K562 (cell line): Measurements from ENCODE around the gene CDKN3. TPM values are rescaled to one million over a fixed set of nuclear protein-coding genes. Genes with fewer than 3 reads are reported as not detected.

ENCODE experiments used
- BMI1 ChIP-seq: fragments of 150-350 bp; IDR thresholded peaks from 2 replicates; pipeline ENCODE4 v1.6.1; 2014; ENCODE audit warnings: low read length
- CBX3 ChIP-seq, 2 experiments: IDR thresholded peaks; 1 replicate in 1 of 2; 2 replicates in 1 of 2; pipeline ENCODE4 v1.6.1; 2012; ENCODE audit warnings: inconsistent platforms in 2 of 2, low read length in 2 of 2, borderline replicate concordance in 1 of 2, control low read depth in 1 of 2
- CHD4 ChIP-seq: fragments of 200-600 bp; sonication (generic); IDR thresholded peaks from 3 replicates; pipeline ENCODE4 v1.6.1; 2012; ENCODE audit warnings: low read depth, mild to moderate bottlenecking, mixed read lengths, low read length, inconsistent platforms; ENCODE audit not compliant: insufficient read depth, insufficient replicate concordance, poor library complexity, severe bottlenecking
- DMBX1 ChIP-seq: fragments of 250-450 bp; sonication (Bioruptor Pico); IDR thresholded peaks from 2 replicates; pipeline ENCODE4 v1.8.0; 2022; ENCODE audit warnings: inconsistent platforms, mild to moderate bottlenecking, moderate library complexity, borderline replicate concordance
- ETV1 ChIP-seq: fragments of 450-650 bp; conservative IDR thresholded peaks from 2 replicates; pipeline ENCODE4 v1.6.1; 2016; ENCODE audit warnings: missing genetic modification characterization, control low read depth, low read depth, missing compliant biosample characterization
- HCFC1 ChIP-seq: IDR thresholded peaks from 2 replicates; pipeline ENCODE4 v1.6.1; 2012; ENCODE audit warnings: low read depth, low read length, improper control_type of control experiment
- KLF1 ChIP-seq: fragments of 450-650 bp; IDR thresholded peaks from 2 replicates; pipeline ENCODE4 v1.6.1; 2016; ENCODE audit warnings: missing genetic modification characterization, missing compliant biosample characterization
- L3MBTL2 ChIP-seq: fragments of 450-650 bp; IDR thresholded peaks from 2 replicates; pipeline ENCODE4 v1.6.1; 2016; ENCODE audit warnings: mild to moderate bottlenecking, moderate library complexity
- LEF1 ChIP-seq: fragments of 450-650 bp; IDR thresholded peaks from 2 replicates; pipeline ENCODE4 v1.6.1; 2016; ENCODE audit warnings: mild to moderate bottlenecking
- TBP ChIP-seq: optimal IDR thresholded peaks from 2 replicates; pipeline ENCODE3; 2011; ENCODE audit warnings: low read depth, low read length, improper control_type of control experiment
- TGIF2 ChIP-seq: sonication (generic); formaldehyde crosslinking; IDR thresholded peaks from 2 replicates; pipeline ENCODE4 v1.8.1; 2022; ENCODE audit warnings: mild to moderate bottlenecking, missing genetic modification reagents, moderate library complexity
- YBX1 ChIP-seq: fragments of 450-650 bp; IDR thresholded peaks from 2 replicates; pipeline ENCODE4 v1.7.1; 2016; ENCODE audit warnings: mild to moderate bottlenecking
- ZNF589 ChIP-seq: fragments of 200-800 bp; sonication (Bioruptor generic); IDR thresholded peaks from 2 replicates; pipeline ENCODE4 v1.6.1; 2016; ENCODE audit warnings: low read depth, missing genetic modification characterization, missing compliant biosample characterization
- polyA plus RNA-seq, 8 experiments: library from polyadenylated mRNA; depleted of rRNA in 4 of 8; stranded (reverse) in 5 of 8; unstranded in 3 of 8; fragments of >200 nt; fragmentation: Nextera tagmentation in 2 of 8; fragmentation: Illumina TruSeq in 1 of 8; extraction: Ambion mirVana in 2 of 8; extraction: Trizol in 1 of 8; gene quantifications; 2 replicates each; pipeline versions ENCODE4 v1.2.1 to v1.2.3, GENCODE V29; 2011 to 2014; ENCODE audit warnings: inconsistent platforms in 1 of 8, missing spikeins in 1 of 8
- total RNA-seq, 7 experiments: library from RNA; depleted of rRNA in 6 of 7; stranded (reverse); fragments of >200 nt in 6 of 7; fragmentation: Illumina TruSeq in 2 of 7; extraction: Trizol in 2 of 7; gene quantifications; 2 replicates each; pipeline versions ENCODE4 v1.2.1 to v1.2.3, GENCODE V29; 2011 to 2021; ENCODE audit warnings: low replicate concordance in 1 of 7
- TF ChIP-seq, protein P1 (sequence below), 2 experiments: IDR thresholded peaks; 2 replicates each; pipeline ENCODE4 v1.6.1; 2011; ENCODE audit warnings: borderline replicate concordance in 1 of 2, control low read depth in 1 of 2, low read depth in 1 of 2, low read length in 1 of 2, mild to moderate bottlenecking in 1 of 2, mixed read lengths in 1 of 2, moderate library complexity in 1 of 2; ENCODE audit not compliant: insufficient read depth in 1 of 2, insufficient read length in 1 of 2, poor library complexity in 1 of 2, severe bottlenecking in 1 of 2; ENCODE audit errors: extremely low read depth in 1 of 2
- TF ChIP-seq, protein P2 (sequence below): fragments of 200-800 bp; sonication (Bioruptor generic); IDR thresholded peaks from 2 replicates; pipeline ENCODE4 v1.6.1; 2017; ENCODE audit warnings: missing genetic modification characterization, missing compliant biosample characterization
- TF ChIP-seq, protein P3 (sequence below), 3 experiments: IDR thresholded peaks in 2 of 3; conservative IDR thresholded peaks in 1 of 3; 2 replicates each; pipeline ENCODE4 v1.5.1; 2011 to 2012; ENCODE audit warnings: low read length in 3 of 3, mild to moderate bottlenecking in 3 of 3, control low read depth in 2 of 3, improper control_type of control experiment in 1 of 3, inconsistent platforms in 1 of 3, low read depth in 1 of 3, mixed read lengths in 1 of 3, moderate library complexity in 1 of 3; ENCODE audit not compliant: insufficient read depth in 2 of 3
- TF ChIP-seq, protein P4 (sequence below): IDR thresholded peaks from 2 replicates; pipeline ENCODE4 v1.6.1; 2011; ENCODE audit warnings: borderline replicate concordance, low read depth, mild to moderate bottlenecking, moderate library complexity, low read length; ENCODE audit not compliant: insufficient read depth, poor library complexity, severe bottlenecking

The CDKN3 gene
- total and polyA plus RNA-seq, 9 of the 15 experiments (the other 6 are each of a cell fraction or from before 2014, with no cell fraction given), result 41.3 to 128 (median 70.7) TPM

DNA sequence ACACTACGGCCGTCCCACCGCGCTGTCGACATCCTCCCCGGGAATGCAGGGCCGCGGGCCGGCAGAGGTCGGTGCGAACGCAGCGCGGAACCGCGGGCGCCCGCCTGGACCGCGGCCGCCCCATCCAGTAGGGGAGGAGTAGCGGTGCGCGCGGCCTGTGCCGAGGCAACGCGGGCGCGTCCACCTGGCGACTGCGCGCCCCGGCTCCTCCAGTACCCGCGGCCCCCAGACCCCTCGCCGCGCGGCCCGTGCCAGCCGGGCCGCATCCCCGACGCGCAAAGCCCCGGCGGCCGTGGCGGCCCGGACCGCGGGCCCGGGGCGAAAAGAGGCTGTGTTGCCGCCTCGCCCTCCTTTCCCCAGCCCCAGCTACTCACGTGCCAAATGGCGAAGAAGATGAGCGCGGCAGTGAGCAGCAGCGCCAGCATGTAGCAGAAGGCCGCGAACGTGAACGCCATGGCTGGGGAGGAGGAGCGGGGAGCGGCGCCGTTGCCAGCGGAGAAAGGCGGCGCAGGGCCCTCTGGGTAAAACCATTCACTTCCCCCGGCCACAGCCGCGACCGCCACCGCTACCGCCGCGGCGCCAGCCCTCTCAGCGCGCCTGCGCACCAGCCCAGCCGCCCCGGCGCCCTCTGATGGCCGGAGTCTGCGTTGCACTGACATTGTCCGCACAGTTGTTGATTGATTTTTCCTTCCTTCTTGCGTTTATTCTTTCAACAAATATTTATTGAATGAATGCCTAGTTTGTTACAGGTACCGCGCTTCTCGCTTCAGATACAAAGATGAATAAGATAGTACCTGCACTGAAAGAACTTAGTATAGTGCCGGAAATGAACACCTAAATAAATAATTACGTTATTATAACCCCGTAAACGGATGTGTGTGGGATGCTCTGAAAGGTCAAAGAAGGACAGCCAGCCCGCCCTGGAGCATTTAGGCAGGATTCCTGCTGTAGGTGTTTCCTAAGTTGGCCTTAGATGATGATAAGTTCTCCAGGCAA lies 44.4 kb downstream of the CDKN3 start, which contains the start of gene CNIH1 (continued):
- TF ChIP-seq TBP (peak; percentile 88), TGIF2 (CRISPR knock-in tag) (no peak), DMBX1 (CRISPR knock-in tag) (0 out of 2 replicates have a peak, but pooled peaks have one; percentile 39), CBX3 (IDR thresholded peaks at IDR 0.05; ENCODE audit: borderline replicate concordance in 1 of 2, low read length in 2 of 2) (no peak), ZNF589 (CRISPR knock-in tag) (peak; percentile 61; the same call in 1 of the 2 replicates), BMI1 (no peak), L3MBTL2 (peak; percentile 77), CHD4 (no peak), HCFC1 (peak; percentile 28; the same call in 1 of the 2 replicates), ETV1 (tag) (peak; percentile 45; the same call in 1 of the 2 replicates), YBX1 (no peak), LEF1 (0 out of 2 replicates have a peak, but pooled peaks have one; percentile 19), KLF1 (tag) (0 out of 2 replicates have a peak, but pooled peaks have one; percentile 65)
- TF ChIP-seq, protein P1, sequence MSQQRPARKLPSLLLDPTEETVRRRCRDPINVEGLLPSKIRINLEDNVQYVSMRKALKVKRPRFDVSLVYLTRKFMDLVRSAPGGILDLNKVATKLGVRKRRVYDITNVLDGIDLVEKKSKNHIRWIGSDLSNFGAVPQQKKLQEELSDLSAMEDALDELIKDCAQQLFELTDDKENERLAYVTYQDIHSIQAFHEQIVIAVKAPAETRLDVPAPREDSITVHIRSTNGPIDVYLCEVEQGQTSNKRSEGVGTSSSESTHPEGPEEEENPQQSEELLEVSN (IDR thresholded peaks at IDR 0.05; ENCODE audit: borderline replicate concordance in 1 of 2, extremely low read depth in 1 of 2, insufficient read depth in 1 of 2, insufficient read length in 1 of 2, low read depth in 1 of 2, low read length in 1 of 2, poor library complexity in 1 of 2, severe bottlenecking in 1 of 2), result peak in 1 of 2 experiments; percentile 46
- TF ChIP-seq, protein P2, sequence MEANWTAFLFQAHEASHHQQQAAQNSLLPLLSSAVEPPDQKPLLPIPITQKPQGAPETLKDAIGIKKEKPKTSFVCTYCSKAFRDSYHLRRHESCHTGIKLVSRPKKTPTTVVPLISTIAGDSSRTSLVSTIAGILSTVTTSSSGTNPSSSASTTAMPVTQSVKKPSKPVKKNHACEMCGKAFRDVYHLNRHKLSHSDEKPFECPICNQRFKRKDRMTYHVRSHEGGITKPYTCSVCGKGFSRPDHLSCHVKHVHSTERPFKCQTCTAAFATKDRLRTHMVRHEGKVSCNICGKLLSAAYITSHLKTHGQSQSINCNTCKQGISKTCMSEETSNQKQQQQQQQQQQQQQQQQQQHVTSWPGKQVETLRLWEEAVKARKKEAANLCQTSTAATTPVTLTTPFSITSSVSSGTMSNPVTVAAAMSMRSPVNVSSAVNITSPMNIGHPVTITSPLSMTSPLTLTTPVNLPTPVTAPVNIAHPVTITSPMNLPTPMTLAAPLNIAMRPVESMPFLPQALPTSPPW, result peak; percentile 54; the same call in 1 of the 2 replicates
- TF ChIP-seq, protein P3, sequence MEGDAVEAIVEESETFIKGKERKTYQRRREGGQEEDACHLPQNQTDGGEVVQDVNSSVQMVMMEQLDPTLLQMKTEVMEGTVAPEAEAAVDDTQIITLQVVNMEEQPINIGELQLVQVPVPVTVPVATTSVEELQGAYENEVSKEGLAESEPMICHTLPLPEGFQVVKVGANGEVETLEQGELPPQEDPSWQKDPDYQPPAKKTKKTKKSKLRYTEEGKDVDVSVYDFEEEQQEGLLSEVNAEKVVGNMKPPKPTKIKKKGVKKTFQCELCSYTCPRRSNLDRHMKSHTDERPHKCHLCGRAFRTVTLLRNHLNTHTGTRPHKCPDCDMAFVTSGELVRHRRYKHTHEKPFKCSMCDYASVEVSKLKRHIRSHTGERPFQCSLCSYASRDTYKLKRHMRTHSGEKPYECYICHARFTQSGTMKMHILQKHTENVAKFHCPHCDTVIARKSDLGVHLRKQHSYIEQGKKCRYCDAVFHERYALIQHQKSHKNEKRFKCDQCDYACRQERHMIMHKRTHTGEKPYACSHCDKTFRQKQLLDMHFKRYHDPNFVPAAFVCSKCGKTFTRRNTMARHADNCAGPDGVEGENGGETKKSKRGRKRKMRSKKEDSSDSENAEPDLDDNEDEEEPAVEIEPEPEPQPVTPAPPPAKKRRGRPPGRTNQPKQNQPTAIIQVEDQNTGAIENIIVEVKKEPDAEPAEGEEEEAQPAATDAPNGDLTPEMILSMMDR (IDR thresholded peaks at IDR 0.05 in 2 of 3, conservative IDR thresholded peaks at IDR 0.05 in 1 of 3; ENCODE audit: insufficient read depth in 2 of 3, low read depth in 1 of 3, low read length in 3 of 3), result peak; percentile 82 to 86 (median 86)
- TF ChIP-seq, protein P4, sequence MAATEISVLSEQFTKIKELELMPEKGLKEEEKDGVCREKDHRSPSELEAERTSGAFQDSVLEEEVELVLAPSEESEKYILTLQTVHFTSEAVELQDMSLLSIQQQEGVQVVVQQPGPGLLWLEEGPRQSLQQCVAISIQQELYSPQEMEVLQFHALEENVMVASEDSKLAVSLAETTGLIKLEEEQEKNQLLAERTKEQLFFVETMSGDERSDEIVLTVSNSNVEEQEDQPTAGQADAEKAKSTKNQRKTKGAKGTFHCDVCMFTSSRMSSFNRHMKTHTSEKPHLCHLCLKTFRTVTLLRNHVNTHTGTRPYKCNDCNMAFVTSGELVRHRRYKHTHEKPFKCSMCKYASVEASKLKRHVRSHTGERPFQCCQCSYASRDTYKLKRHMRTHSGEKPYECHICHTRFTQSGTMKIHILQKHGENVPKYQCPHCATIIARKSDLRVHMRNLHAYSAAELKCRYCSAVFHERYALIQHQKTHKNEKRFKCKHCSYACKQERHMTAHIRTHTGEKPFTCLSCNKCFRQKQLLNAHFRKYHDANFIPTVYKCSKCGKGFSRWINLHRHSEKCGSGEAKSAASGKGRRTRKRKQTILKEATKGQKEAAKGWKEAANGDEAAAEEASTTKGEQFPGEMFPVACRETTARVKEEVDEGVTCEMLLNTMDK, result peak; percentile 86
